Karpas-422 (cell line): ENCODE results near the gene SMOC2. TPM values are rescaled to one million over a fixed set of nuclear protein-coding genes. Genes with fewer than 3 reads are reported as not detected.

Source experiments
- DNase-seq: peaks from one replicate; pipeline ENCODE4 v3.0.0-alpha.2; 2015
- H2AFZ ChIP-seq: fragments of 200-600 bp; sonication (generic); 2 replicates; pipeline ENCODE4 v1.6.1; 2014; ENCODE audit warnings: antibody characterized with exemption, low read length, mixed read lengths
- H3K27ac ChIP-seq: fragments of 200-600 bp; sonication (generic); 2 replicates; pipeline ENCODE4 v1.5.1; 2014; ENCODE audit warnings: mild to moderate bottlenecking, low read length, moderate library complexity
- H3K27me3 ChIP-seq: fragments of 200-600 bp; sonication (generic); 2 replicates; pipeline ENCODE4 v1.6.1; 2014; ENCODE audit warnings: low read length, mixed read lengths
- H3K36me3 ChIP-seq: fragments of 200-600 bp; sonication (generic); 2 replicates; pipeline ENCODE4 v1.6.1; 2014; ENCODE audit warnings: low read length, mixed read lengths; ENCODE audit not compliant: insufficient read depth
- H3K4me1 ChIP-seq: fragments of 200-600 bp; sonication (generic); 2 replicates; pipeline ENCODE4 v1.6.1; 2014; ENCODE audit warnings: mild to moderate bottlenecking, low read length, mixed read lengths
- H3K4me2 ChIP-seq: fragments of 200-600 bp; sonication (generic); 2 replicates; pipeline ENCODE4 v1.6.1; 2014; ENCODE audit warnings: low read length, low read depth, mild to moderate bottlenecking; ENCODE audit not compliant: poor library complexity, severe bottlenecking
- H3K4me3 ChIP-seq: fragments of 200-600 bp; sonication (generic); 2 replicates; pipeline ENCODE4 v1.5.1; 2014; ENCODE audit warnings: mild to moderate bottlenecking, antibody characterized with exemption, low read length, mixed read lengths
- H3K79me2 ChIP-seq: fragments of 200-600 bp; sonication (generic); 2 replicates; pipeline ENCODE4 v1.6.1; 2014; ENCODE audit warnings: mild to moderate bottlenecking, low read length, mixed read lengths
- H3K9ac ChIP-seq: fragments of 200-600 bp; sonication (generic); 2 replicates; pipeline ENCODE4 v1.6.0; 2014; ENCODE audit warnings: low read length
- H3K9me2 ChIP-seq: fragments of 200-600 bp; sonication (generic), shearing (Covaris generic); replicated peaks from 2 replicates; pipeline ENCODE4 v1.6.0; 2014; ENCODE audit warnings: mild to moderate bottlenecking, low read length, moderate library complexity; ENCODE audit not compliant: insufficient read depth
- H3K9me3 ChIP-seq: fragments of 300-700, 200-600 bp; sonication (generic); 2 replicates; pipeline ENCODE4 v1.6.1; 2014; ENCODE audit warnings: low read length, mixed read lengths
- H4K20me1 ChIP-seq: fragments of 200-600 bp; sonication (generic); 2 replicates; pipeline ENCODE4 v1.6.1; 2014; ENCODE audit warnings: mild to moderate bottlenecking, antibody characterized with exemption, low read length, low read depth; ENCODE audit not compliant: insufficient read depth
- total RNA-seq: library from RNA; depleted of rRNA; stranded (reverse); fragments of >200 nt; shearing (Covaris generic); gene quantifications from 2 replicates; pipeline ENCODE4 v1.2.3, GENCODE V29; 2014; ENCODE audit warnings: low replicate concordance

The SMOC2 gene
- total RNA-seq, 1 experiment from 2014 or later: not detected

GRCh38 chr6:168403370-168404005 lies 37.5 kb upstream of the SMOC2 start:
- no peak for DNase-seq
- Histone ChIP-seq H3K4me2 (no peak overlapping the region), H3K9me2 (no peaks in the 10 kb centered on the region), H3K4me3 (no peak overlapping the region), H3K27me3 (no peaks in the 10 kb centered on the region), H3K79me2 (no peaks in the 10 kb centered on the region), H3K27ac (no peak overlapping the region), H3K36me3 (no peaks in the 10 kb centered on the region), H4K20me1 (no peaks in the 10 kb centered on the region), H3K9ac (no peak overlapping the region), H3K9me3 (no peaks in the 10 kb centered on the region), H2AFZ (no peak overlapping the region), H3K4me1 (no peaks in the 10 kb centered on the region)

GRCh38 chr6:168404560-168404959 lies 36.4 kb upstream of the SMOC2 start:
- Histone ChIP-seq H3K36me3 (no peaks in the 10 kb centered on the region), H3K27ac (no peak overlapping the region), H3K27me3 (no peaks in the 10 kb centered on the region), H3K4me1 (no peaks in the 10 kb centered on the region), H3K4me3 (no peak overlapping the region), H3K9ac (no peak overlapping the region), H3K4me2 (no peak overlapping the region), H3K9me2 (no peaks in the 10 kb centered on the region), H3K79me2 (no peaks in the 10 kb centered on the region), H3K9me3 (no peaks in the 10 kb centered on the region), H4K20me1 (no peaks in the 10 kb centered on the region), H2AFZ (no peak overlapping the region)
- DNase-seq: no peak

GRCh38 chr6:168407842-168408241 lies 33.1 kb upstream of the SMOC2 start:
- DNase-seq: no peak
- no peak overlapping the region for H3K4me2 ChIP-seq
- H3K27me3 ChIP-seq: no peaks in the 10 kb centered on the region
- H3K9me3 ChIP-seq: no peaks in the 10 kb centered on the region
- H3K36me3 ChIP-seq: no peaks in the 10 kb centered on the region
- no peaks in the 10 kb centered on the region for H4K20me1 ChIP-seq
- H3K79me2 ChIP-seq: no peaks in the 10 kb centered on the region
- no peak overlapping the region for H3K4me3 ChIP-seq
- no peaks in the 10 kb centered on the region for H3K4me1 ChIP-seq
- H3K9ac ChIP-seq: no peak overlapping the region
- H3K27ac ChIP-seq: no peak overlapping the region
- H3K9me2 ChIP-seq: no peaks in the 10 kb centered on the region
- no peak overlapping the region for H2AFZ ChIP-seq

GRCh38 chr6:168408504-168409136 lies 32.4 kb upstream of the SMOC2 start:
- Histone ChIP-seq H3K27ac (no peak overlapping the region), H4K20me1 (no peaks in the 10 kb centered on the region), H3K79me2 (no peaks in the 10 kb centered on the region), H3K4me1 (no peaks in the 10 kb centered on the region), H3K27me3 (no peaks in the 10 kb centered on the region), H3K4me2 (no peak overlapping the region), H3K36me3 (no peaks in the 10 kb centered on the region), H3K9me3 (no peaks in the 10 kb centered on the region), H3K9ac (no peak overlapping the region), H3K4me3 (no peak overlapping the region), H3K9me2 (no peaks in the 10 kb centered on the region), H2AFZ (no peak overlapping the region)
- no peak for DNase-seq

GRCh38 chr6:168410035-168410434 lies 30.9 kb upstream of the SMOC2 start:
- H3K27me3 ChIP-seq: no peaks in the 10 kb centered on the region
- no peak overlapping the region for H3K4me3 ChIP-seq
- H3K27ac ChIP-seq: no peak overlapping the region
- H3K4me2 ChIP-seq: no peak overlapping the region
- no peaks in the 10 kb centered on the region for H3K9me3 ChIP-seq
- H3K4me1 ChIP-seq: no peaks in the 10 kb centered on the region
- H3K9me2 ChIP-seq: no peaks in the 10 kb centered on the region
- H3K79me2 ChIP-seq: no peaks in the 10 kb centered on the region
- H3K9ac ChIP-seq: no peak overlapping the region
- no peaks in the 10 kb centered on the region for H3K36me3 ChIP-seq
- DNase-seq: no peak
- H2AFZ ChIP-seq: no peak overlapping the region
- no peaks in the 10 kb centered on the region for H4K20me1 ChIP-seq

GRCh38 chr6:168410554-168411011 lies 30.4 kb upstream of the SMOC2 start:
- Histone ChIP-seq H3K9me2 (no peaks in the 10 kb centered on the region), H3K4me1 (no peaks in the 10 kb centered on the region), H3K36me3 (no peaks in the 10 kb centered on the region), H3K9me3 (no peaks in the 10 kb centered on the region), H3K4me3 (no peak overlapping the region), H3K27ac (no peak overlapping the region), H3K9ac (no peak overlapping the region), H3K27me3 (no peaks in the 10 kb centered on the region), H3K4me2 (no peak overlapping the region), H2AFZ (no peak overlapping the region), H4K20me1 (no peaks in the 10 kb centered on the region), H3K79me2 (no peaks in the 10 kb centered on the region)
- DNase-seq: no peak

- H3K36me3 ChIP-seq: no peaks in the 10 kb centered on the region
- H4K20me1 ChIP-seq: no peaks in the 10 kb centered on the region
- H3K27me3 ChIP-seq: no peaks in the 10 kb centered on the region
- no peaks in the 10 kb centered on the region for H3K9me3 ChIP-seq
- H3K4me2 ChIP-seq: no peak overlapping the region
- no peaks in the 10 kb centered on the region for H3K9me2 ChIP-seq
- no peak overlapping the region for H3K27ac ChIP-seq
- no peak for DNase-seq
- H3K9ac ChIP-seq: no peak overlapping the region
- no peak overlapping the region for H3K4me3 ChIP-seq
- H2AFZ ChIP-seq: no peak overlapping the region
- H3K79me2 ChIP-seq: no peaks in the 10 kb centered on the region
- no peaks in the 10 kb centered on the region for H3K4me1 ChIP-seq
These were observed 29.9 kb upstream of the SMOC2 start for GRCh38 chr6:168411130-168411529.

- DNase-seq: no peak
- Histone ChIP-seq H3K27ac (no peak overlapping the region), H3K36me3 (no peaks in the 10 kb centered on the region), H3K9me3 (no peaks in the 10 kb centered on the region), H3K27me3 (no peaks in the 10 kb centered on the region), H4K20me1 (no peaks in the 10 kb centered on the region), H2AFZ (no peak overlapping the region), H3K9ac (no peak overlapping the region), H3K4me2 (no peak overlapping the region), H3K4me3 (no peak overlapping the region), H3K9me2 (no peaks in the 10 kb centered on the region), H3K4me1 (no peaks in the 10 kb centered on the region), H3K79me2 (no peaks in the 10 kb centered on the region)
These were observed 29.2 kb upstream of the SMOC2 start for GRCh38 chr6:168411793-168412192.
